ENCODE measurements around the gene BYSL.

The BYSL gene, protein sequence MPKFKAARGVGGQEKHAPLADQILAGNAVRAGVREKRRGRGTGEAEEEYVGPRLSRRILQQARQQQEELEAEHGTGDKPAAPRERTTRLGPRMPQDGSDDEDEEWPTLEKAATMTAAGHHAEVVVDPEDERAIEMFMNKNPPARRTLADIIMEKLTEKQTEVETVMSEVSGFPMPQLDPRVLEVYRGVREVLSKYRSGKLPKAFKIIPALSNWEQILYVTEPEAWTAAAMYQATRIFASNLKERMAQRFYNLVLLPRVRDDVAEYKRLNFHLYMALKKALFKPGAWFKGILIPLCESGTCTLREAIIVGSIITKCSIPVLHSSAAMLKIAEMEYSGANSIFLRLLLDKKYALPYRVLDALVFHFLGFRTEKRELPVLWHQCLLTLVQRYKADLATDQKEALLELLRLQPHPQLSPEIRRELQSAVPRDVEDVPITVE
- total RNA-seq: 2.3 to 13.7 (median 7.8) reads per million in 18 experiments

DNA sequence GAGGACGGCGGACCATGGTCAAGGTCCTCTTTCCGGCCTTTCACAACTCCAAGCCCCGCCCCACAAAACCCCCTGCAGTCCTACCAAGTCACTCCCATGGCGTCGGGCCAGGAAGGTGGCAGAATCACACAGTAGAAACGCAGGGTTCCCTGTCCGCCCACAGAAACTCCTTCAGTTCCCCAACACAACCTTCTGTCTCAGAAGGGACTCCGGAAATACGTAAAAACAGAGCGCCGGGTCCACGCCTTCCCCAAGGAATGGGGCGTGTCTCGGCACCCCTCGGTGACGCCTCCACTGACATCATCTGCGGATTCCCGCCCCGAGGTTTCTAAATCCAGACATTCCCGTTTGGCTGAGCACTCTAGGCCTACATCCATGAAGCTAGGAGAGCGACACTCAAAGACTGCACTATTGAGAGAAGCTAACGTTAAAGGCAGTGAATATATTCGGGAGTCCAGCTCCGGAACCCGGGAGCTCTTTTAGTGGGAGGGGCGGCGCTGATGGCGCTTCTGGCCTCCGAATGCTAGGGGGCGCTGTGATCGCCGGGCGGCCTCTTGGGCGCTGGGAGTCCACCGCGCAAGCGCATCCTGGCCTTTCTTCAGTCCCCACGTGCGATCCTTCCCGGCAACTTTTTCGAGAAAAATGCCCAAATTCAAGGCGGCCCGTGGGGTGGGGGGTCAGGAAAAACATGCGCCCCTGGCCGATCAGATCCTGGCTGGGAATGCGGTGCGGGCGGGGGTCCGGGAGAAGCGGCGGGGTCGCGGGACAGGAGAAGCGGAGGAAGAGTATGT is at the start of gene BYSL, which contains the start of gene MED20:
BYSL (plus strand) TSS at position 579 of the 791 bp plus-strand sequence; CDS start at position 643, 64 bp downstream.
MED20 (minus strand) TSS at position 219 of the 791 bp plus-strand sequence; CDS start at position 98, 121 bp downstream.
- peak; percentile 98 to 99 for DNase-seq

DNA sequence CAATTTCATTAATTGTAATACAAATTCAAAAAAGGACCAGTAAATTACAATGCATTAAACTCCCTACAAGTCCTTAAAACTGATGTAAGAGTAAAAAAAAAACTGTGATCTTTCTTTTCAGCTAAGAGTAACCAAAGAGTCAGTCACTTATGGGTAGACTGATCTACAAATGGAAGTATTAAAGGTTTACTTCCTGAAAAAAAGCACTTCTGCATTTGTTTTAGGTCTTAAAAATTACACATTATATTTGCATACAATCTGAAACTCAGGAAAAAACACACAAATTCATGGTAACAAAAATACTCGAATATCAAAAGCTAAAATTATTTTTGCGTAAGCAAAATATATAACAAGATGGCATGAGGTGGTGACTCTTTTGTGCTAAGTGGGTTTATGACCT is 49.6 kb upstream of the BYSL start:
- DNase-seq: peak in 1 of 2 donors; percentile 32

DNA sequence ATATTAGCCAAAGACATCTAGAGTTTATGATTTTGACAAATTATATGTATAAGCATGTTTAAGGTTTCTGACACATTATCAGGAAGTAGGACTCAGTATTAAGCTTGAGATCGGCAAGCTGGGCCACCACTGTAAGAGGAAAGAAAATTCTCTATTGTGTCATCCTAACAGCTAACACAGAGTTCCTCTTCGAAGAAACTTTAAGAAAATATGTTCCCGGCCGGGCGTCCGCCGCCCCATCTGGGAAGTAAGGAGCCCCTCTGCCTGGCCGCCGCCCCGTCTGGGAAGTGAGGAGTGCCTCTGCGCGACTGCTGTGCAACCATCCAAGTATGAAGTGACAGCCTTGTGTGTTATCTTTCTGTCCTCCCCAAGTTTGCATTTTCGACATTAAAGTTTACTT is 49.2 kb upstream of the BYSL start:
- DNase-seq: peak; percentile 59 to 71

DNA sequence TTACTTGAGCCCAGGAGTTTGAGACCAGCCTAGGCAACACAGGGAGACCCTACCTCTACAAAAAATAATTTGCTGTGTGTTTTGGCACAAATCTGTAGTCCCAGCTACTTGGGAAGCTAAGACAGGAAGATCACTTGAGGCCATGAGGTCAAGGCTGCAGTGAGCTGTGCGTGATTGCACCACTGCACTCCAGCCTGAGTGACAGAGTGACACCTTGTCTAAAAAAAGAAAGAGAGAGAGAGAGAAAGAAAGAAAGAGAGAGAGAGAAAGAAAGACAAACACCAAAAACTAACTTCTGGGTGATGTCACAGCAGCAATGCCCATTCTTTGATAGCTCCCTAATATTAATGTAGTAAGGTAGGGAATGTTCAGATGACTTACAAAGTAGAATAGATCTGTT is 46.6 kb upstream of the BYSL start:
- DNase-seq: no peak

DNA sequence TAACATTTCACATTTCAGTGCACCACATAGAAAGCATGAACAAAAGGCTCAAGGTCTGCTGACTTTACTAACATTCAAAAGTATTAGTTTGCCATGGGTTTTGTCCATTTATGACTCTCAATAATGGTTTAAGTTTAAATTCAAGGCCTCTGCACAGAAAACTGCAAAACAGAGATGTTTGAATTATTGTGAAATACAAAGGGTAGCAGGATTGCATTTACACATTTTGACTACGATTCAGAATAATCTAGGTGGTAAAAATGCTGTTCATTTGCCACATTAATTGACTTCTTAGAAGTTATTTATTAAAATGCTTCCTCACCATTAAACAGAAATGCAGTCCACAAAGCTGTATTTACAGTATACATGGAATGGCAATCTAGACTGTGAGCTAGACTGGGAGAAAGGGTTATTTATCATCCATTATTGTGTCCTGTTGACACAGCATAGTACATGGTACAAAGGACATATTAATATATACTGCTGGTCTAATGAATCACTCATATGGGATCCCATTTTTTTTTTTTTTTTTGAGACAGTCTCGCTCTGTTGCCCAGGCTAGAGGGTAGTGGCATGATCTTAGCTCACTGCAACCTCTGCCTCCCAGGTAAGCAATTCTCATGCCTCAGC is 44.1 kb upstream of the BYSL start:
- no peak for DNase-seq

DNA sequence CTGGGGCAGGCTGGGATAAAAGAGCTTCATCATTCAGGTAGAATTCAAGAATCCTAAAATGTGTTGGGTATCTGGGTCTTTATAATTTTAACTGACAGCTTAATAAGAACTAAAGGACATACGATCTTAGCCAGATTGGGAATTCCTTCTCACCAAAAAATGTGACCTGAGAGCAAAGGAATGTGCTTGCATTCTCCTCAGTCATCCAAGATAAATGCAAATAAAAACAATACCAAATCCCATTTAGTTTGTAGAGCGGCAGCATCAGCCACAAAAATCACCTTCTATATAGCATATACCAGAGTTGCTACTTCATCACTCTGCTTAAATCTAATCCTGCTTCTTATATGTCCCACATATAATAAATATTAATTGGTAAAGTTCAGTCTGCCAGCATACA is 43.1 kb upstream of the BYSL start:
- no peak for DNase-seq

DNA sequence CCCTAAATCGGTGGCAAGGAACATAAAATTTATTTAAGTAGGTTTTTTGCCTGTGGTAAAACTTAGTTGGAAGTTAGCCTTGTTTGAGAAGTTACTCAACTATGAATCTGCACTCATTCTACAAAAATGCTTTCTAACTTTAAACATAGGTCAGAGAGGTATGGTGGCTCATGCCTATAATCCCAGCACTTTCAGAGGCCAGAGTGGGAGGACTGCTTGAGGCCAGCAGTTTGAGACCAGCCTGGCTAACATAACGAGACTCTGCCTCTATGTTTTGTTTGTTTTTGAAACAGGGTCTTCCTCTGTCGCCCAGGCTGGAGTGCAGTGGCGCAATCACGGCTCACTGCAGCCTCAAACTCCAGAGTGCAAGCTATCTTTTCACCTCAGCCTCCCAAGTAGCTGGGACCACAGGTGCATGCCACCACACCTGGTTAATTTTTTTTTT is 42.3 kb upstream of the BYSL start:
- DNase-seq: no peak

DNA sequence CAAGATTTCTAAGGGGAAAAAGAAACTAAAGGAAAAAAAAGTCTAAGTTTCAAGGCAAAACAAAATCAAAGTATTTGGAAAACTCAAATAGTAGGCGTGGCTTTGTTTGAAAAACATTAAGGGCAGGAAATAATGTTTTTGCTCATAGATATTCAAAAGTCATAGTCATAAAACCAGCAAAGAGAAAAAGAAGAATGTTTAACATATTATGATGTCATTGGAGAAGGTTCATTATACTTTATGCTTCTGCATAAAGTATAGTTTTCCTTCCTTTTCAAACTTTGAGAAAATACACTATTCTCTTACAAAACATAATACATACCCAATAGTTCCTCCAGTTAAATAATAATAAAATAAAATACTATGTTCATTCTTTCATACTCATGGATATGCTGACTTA is 39.8 kb upstream of the BYSL start:
- no peak for DNase-seq

DNA sequence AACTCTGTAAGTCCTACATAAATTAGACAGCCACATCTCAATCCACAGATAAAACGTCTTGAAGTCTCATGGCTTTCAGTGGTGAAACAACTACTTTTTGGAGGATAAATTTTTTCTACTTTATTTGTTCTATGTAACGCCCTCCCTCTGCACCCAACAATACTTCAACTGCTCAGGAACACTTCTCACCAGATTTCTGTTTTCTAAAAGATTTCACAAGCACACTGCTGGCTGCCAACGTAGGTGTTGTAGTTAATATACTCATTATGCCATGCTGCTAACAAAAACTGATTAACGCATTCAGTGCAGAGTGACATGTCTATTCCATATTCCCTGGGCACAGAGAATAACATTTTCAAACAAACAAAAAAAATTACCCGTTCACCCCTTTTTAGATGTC is 36.3 kb upstream of the BYSL start:
- no peak for DNase-seq

DNA sequence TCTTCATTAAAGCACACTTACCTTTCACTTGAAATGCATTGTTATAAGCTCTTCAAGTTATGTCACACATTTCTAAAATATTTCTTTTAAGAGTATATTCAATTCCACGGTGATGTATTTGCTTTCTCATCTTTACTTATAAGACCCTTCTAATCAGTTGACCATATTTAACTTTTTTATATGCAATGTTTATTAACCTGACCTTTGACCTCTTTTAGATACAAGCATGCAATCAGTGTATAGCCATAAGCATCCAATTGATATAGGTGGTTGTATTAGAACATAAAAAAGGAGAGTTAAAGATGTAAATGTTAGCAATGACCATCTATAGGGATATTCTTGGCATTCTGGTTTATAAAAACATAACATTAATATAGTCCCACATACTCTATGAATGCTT is 35.4 kb upstream of the BYSL start:
- DNase-seq: no peak

DNA sequence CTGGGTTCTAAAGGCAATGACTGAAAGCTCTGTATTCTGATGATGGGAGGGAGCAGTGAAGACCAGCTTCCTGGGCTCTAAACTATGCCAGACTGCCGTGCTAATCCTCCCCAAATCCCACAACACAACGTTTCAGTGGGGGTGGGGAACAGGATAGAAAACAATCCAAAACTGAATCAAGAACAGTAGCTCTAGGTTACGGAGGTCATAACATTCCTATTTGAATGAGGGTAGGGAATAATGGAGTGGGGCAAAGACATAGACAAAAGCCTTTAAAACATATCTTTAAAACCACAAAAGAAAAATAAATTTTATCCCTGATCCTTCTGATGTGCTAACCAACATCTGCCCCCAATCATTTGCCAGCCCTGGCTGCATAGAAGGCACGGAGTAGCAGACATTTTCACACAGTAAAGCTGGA is 34.0 kb upstream of the BYSL start:
- no peak for DNase-seq

DNA sequence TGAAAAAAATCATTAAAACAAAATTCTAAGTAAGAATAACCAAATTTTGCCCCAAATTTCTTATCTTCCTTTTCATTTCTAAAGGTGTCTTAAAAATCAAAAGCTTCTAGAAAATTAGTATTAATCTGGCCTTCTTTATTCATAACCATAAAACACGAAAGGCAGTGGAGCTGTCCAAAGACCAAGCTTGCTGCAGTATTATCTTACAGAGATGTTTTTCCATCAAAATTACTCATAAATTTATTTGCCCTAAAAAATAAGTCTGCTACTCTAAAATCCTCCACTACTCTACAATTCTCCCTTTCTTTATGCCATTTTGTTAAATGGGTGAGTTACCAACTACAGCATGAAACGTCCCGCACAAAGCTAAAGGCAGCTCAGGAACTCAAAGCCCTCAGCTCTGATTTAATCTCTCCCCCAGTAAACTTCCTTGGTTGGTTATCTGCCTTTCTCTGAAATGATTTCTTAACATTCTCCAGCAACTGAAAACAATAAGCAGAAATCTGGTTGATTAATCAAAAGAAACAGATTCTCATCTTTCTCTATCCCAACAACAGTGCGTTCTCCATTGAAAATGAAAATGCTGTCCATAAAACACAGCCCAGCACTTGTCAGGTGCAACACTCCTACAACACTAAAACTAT is 28.3 kb upstream of the BYSL start:
- no peak for DNase-seq

DNA sequence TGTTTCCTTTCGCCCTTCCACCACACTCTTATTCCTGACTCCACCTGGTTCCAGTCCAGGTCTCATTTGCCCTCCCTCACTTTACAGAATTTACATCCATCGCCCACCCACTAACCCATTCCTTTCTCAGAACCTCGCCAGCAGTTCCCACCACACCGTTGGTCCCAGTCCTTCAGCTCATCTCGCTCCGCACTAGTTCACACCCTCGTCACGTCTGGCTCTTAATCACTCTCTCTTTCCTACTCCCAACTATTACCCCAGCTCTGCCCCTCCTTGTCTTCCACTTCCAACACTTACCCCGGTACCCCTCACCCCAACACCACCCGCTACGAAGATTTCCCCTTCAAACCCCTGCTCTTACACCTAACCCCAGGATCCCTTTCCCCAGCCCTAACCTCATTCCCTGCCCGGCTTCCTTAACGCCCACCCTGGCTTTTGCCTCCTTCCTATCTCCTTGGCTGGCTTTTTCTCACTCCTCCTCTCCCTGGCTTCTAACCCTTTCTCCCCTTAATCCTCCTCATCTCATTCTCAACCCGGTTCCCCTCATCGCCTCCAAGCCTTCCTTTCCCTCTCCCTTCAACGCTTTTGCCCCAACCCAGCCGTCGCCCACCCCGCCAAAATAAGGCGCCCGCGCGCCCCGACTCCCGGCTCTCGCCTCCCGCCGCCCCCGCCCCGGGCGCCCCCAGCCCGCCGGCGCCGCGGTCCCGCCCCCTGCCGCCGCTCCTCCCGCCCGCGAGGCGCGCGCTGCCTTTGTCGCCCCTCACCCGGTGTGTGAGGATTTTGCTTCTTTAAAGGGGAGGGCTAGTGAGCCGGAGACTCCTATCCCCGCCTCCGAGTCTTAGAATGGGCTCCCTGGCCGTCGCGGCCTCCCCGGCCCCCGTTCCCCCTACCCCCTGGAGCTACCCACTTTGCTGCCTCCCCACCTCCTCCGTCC is 26.7 kb upstream of the BYSL start:
- peak in 1 of 2 donors; percentile 4 for DNase-seq

DNA sequence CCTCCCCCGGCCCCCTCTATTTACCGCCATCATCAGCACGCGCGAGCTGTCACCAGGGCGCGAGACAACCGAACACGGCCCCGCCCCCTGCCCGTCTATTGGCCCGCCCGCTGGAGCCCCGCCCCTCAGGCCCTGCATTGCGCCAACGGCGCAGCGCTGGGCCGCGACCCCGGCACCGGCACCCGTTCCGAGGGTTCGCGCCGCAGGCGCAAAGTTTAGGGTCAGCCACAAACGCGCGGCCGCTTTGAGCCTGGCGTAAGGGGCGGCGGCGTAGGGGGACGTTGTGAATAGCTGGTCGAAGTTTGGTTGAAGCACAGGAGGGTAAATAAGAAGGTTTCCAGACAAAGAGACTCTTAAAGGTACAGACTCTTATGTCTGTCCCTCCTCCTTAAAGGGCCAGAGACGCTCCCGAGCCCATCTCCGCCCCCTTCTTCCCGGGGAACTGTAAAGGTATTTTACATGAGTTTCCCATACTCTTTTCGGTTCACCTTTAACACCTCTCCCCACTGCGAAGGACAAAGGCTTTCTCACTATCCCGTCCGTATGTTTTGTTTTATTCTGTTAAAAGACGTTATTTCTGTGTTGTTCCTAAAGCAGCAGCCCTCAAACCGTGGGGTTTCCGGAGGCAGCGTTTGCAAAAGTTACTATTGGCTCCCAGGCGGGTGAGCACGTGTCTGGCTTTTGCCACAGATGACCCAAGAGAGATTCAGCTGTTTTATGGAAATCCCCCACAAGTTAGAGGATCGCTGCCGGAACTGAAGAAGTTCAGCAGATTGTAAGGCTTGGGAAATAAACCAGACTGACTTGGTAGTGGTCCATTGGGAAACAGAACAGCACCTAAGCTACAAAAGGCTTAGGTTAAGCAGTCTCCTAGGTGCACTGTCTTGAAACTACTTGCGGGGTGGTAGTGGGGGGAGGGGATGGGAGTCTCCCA is 25.7 kb upstream of the BYSL start, which contains the start of gene USP49:
USP49 (minus strand) TSS at position 76 of the 934 bp plus-strand sequence. CDS start 88,392 bp downstream, outside the sequence.
- peak; percentile 92 to 94 for DNase-seq

DNA sequence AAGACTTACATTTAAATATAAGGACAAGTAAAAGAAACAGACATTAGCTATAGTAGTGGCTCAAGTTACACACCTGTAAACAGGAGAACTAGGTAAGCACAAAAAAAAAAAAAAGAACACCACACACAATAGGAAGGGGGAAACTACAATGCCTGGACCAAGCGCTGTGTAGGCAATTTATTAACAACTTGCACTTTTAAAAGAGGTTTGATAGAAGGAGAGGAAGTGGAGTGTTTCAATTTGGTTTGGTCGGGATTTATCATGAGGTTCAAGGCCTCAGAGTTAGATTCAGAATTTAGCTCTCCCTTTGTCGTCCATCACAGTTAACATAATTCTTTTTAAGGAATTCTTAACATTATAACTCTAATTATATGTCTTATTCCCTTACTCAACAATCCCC is 25.0 kb upstream of the BYSL start:
- peak; percentile 4 to 20 for DNase-seq

DNA sequence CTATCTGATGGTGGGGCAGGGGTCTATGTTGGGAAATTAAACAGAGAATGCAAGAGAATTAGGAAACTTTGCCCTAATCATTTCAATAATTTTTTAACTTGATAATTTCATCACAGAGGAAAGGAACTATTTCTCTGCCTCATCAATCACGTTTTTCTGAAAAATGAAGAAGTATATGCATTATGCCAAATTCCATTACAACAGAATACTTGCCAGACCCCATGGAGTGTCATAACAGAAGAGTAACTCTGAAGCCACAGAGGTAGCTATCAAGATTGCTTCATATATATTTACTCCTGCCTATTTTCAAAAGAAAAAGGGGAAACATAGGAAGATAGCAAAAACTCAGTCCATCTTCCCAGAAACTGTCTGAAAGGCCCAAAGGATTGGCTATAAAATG is 20.4 kb upstream of the BYSL start:
- DNase-seq: peak; percentile 34 to 60

DNA sequence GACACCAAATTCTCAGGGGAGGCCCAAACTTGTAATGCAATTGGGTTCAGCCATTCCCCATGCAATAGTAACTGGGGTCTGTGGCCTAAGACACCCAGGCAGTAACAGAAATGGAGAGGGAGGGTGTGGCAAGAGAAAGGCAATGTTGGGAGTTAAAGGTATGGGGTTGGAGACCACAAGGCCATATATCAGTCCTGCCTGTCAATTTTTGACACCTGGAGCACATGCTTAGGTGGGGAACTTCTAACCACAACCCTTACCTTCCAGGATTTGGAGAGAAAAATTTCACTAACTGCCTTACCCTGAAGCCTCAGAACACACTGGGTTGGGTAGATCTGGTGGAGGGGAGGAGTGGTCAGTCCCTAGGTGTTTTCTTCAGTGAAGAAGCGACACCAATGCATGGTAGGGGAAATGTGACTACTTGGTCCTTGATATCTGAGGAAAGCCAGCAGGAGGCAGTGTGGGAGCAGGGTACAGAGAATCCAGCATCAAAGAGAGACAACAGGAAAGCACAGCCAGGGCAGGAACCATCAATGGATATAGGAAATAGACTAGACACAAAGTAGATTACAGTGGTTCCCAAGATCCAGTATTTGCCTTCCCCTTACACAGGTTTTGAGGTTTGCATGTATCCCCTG is 19.3 kb upstream of the BYSL start:
- DNase-seq: peak; percentile 62 to 70

DNA sequence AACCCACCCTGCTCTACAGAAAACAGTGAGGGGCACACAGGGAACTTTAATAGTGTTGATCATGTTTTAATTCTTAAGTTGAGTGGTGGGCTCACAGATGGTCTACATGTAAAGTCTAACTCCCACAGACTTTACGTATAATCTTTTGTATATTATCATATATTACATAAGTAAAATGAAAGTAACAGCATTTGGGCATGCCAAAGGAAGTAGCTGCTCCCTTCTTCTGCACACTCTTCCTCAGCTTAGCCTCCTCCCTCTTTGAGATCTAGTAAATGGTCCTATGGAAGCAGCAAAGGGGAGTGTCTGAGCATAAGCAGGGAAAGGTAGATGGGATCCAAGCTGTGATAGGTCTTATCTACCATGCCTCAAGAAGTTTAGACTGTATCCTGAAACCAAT is 11.6 kb upstream of the BYSL start:
- no peak for DNase-seq

DNA sequence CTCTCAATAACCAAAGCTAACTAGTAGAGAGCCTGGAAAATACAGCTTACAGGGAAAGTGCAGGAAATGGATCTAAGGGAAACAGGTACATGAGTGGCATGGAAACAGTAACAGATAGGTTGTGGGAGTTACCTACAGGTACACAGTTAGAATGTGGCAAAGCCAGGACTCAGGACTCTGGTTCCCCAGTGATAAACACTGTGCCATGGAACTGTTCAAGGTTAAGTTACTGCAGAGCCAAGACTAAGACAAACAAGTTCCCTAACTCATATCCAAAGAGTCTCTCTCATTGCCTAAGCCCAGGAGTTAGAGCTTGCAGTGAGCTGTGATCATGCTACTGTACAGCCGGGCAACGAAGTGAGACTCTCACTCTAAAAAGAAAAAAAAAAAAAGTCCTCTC is 7.0 kb upstream of the BYSL start:
- DNase-seq: no peak

Data from inflammatory macrophage (primary cell).